Muscle layer of colon (tissue), 2 donors: ENCODE results near the gene FAM78A.
A peak's percentile ranks its signal among the peaks of the same experiment; 100 is the strongest.

Source experiments
- H3K27ac ChIP-seq: one replicate; pipeline ENCODE4 v1.7.0; 2013; ENCODE audit warnings: low read depth, mild to moderate bottlenecking, low read length, moderate library complexity
- H3K27me3 ChIP-seq, 2 donors: one replicate each; pipeline ENCODE4 v1.7.0; 2013; ENCODE audit warnings: low read length in 2 of 2, mild to moderate bottlenecking in 2 of 2; ENCODE audit not compliant: insufficient read depth in 2 of 2, control insufficient read depth in 1 of 2
- H3K36me3 ChIP-seq: one replicate; pipeline ENCODE4 v1.7.0; 2013; ENCODE audit warnings: mild to moderate bottlenecking, low read length; ENCODE audit not compliant: insufficient read depth
- H3K4me1 ChIP-seq: one replicate; pipeline ENCODE4 v1.7.0; 2013; ENCODE audit warnings: mild to moderate bottlenecking, low read length; ENCODE audit not compliant: insufficient read depth
- H3K4me3 ChIP-seq, 2 donors: one replicate each; pipeline ENCODE4 v1.7.0; 2013; ENCODE audit warnings: low read length in 2 of 2, low read depth in 1 of 2, mild to moderate bottlenecking in 1 of 2, moderate library complexity in 1 of 2
- H3K9ac ChIP-seq: one replicate; pipeline ENCODE4 v1.7.0; 2013; ENCODE audit warnings: low read length
- H3K9me3 ChIP-seq: one replicate; pipeline ENCODE4 v1.7.0; 2013; ENCODE audit warnings: mild to moderate bottlenecking, low read length
- donor health status: abdominal sarcoma.
- donor health status: Adenocarcinoma of cecum.

FAM78A gene, protein sequence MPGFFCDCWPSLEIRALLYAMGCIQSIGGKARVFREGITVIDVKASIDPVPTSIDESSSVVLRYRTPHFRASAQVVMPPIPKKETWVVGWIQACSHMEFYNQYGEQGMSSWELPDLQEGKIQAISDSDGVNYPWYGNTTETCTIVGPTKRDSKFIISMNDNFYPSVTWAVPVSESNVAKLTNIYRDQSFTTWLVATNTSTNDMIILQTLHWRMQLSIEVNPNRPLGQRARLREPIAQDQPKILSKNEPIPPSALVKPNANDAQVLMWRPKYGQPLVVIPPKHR

GRCh38 chr9:131276094-131276888, at the start of gene FAM78A:
Gene FAM78A, minus strand, starts transcription at chr9:131276510. Its CDS starts 331 bp downstream, at chr9:131276179.
- Histone ChIP-seq H3K4me1 (no peaks in the 10 kb centered on the region), H3K4me3 (peak within 1 kb of the TSS; percentile 32 to 71), H3K9me3 (no peaks in the 10 kb centered on the region), H3K9ac (no peak within 1 kb of the TSS), H3K36me3 (no peaks in the 10 kb centered on the region), H3K27me3 (peaks cover 0 to 37% of the 10 kb centered on the region in 2 donors), H3K27ac (peak within 1 kb of the TSS; percentile 14)

DNA sequence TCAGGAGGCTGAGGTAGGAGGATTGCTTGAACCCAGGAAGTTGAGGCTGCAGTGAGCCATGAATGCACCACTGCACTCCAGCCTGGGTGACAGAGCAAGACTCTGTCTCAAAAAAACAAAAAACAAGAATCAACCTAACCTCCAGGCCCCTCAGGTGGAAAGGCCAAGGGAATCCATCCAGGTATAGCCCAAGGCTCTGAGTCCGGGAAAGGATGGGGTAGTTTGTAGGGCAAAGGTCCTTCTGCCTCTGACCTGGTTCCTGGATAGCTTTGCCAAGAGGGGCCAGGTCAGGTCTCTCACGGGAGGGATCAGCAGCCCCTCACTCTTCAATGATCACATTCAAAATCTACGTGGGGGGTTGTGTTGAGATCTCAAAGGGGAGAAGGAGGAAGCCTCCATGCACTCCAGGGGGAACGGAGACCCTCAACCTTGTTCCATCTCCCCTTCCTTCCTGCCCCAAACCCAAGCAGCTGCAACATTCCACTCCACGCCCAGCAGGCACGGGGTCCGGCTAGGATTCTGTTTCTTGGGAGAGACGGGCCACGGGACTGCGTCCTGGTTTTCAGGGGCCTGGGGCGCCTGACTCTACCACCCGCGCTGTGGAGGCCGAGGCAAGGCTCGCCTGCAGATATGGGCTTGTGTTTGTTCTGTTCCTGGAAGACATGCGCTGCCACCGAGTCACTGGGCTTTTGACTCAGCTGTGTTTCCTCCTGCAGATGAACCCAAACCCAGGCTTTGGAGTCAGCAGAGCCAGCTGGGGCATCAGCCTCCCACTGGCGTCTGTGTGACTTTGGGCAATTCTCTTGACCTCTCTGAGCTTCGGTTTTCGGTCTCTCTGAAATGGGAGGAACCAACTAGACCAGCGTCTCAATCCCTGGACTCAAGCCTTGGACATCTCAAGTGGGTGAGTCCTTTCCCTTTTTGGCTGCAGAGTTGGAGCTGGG, 48.7 kb upstream of the FAM78A start:
- H3K27me3 ChIP-seq: no peaks in the 10 kb centered on the region
- no peak overlapping the region for H3K27ac ChIP-seq
- no peaks in the 10 kb centered on the region for H3K9me3 ChIP-seq
- no peak overlapping the region for H3K4me3 ChIP-seq
- no peaks in the 10 kb centered on the region for H3K4me1 ChIP-seq
- no peaks in the 10 kb centered on the region for H3K36me3 ChIP-seq
- H3K9ac ChIP-seq: no peak overlapping the region

- Histone ChIP-seq H3K27ac (no peak overlapping the region), H3K9me3 (no peaks in the 10 kb centered on the region), H3K36me3 (no peaks in the 10 kb centered on the region), H3K4me3 (no peak overlapping the region), H3K27me3 (no peaks in the 10 kb centered on the region), H3K9ac (no peak overlapping the region), H3K4me1 (no peaks in the 10 kb centered on the region)
These were observed 47.3 kb upstream of the FAM78A start for GRCh38 chr9:131323629-131324028.

- no peak overlapping the region for H3K4me3 ChIP-seq
- no peak overlapping the region for H3K27ac ChIP-seq
These were observed 43.8 kb upstream of the FAM78A start for GRCh38 chr9:131320031-131320685.

DNA sequence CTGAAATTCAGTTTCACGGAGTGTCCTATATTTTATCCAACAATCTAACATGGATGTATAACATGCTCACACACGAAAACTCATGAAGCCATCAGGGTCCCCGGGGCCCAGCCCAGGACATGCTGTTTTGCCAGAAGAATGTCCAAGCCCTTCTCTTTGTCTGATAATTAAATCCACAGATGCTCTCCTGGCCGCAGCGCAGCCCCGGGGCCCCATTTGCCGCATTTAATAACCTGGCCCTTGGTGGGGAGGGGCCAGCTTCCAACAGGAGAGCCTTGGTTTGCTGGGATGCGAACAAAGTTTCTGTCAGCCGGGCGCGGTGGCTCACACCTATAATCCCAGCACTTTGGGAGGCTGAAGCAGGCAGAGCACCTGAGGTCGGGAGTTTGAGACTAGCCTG, 43.2 kb upstream of the FAM78A start:
- Histone ChIP-seq H3K27ac (no peak overlapping the region), H3K9ac (no peak overlapping the region), H3K27me3 (no peaks in the 10 kb centered on the region), H3K4me1 (no peaks in the 10 kb centered on the region), H3K4me3 (no peak overlapping the region), H3K36me3 (no peaks in the 10 kb centered on the region), H3K9me3 (no peaks in the 10 kb centered on the region)

More at GRCh38 chr9:131320031-131320685, 43.8 kb upstream of the FAM78A start:
- Histone ChIP-seq H3K27me3 (no peaks in the 10 kb centered on the region), H3K9ac (no peak overlapping the region), H3K9me3 (no peaks in the 10 kb centered on the region), H3K4me1 (no peaks in the 10 kb centered on the region), H3K36me3 (no peaks in the 10 kb centered on the region)

- no peaks in the 10 kb centered on the region for H3K4me1 ChIP-seq
- no peak overlapping the region for H3K27ac ChIP-seq
- H3K9me3 ChIP-seq: no peaks in the 10 kb centered on the region
- no peaks in the 10 kb centered on the region for H3K27me3 ChIP-seq
- no peak overlapping the region for H3K9ac ChIP-seq
- no peak overlapping the region for H3K4me3 ChIP-seq
- no peaks in the 10 kb centered on the region for H3K36me3 ChIP-seq
These were observed 42.1 kb upstream of the FAM78A start for GRCh38 chr9:131318231-131319085.

DNA sequence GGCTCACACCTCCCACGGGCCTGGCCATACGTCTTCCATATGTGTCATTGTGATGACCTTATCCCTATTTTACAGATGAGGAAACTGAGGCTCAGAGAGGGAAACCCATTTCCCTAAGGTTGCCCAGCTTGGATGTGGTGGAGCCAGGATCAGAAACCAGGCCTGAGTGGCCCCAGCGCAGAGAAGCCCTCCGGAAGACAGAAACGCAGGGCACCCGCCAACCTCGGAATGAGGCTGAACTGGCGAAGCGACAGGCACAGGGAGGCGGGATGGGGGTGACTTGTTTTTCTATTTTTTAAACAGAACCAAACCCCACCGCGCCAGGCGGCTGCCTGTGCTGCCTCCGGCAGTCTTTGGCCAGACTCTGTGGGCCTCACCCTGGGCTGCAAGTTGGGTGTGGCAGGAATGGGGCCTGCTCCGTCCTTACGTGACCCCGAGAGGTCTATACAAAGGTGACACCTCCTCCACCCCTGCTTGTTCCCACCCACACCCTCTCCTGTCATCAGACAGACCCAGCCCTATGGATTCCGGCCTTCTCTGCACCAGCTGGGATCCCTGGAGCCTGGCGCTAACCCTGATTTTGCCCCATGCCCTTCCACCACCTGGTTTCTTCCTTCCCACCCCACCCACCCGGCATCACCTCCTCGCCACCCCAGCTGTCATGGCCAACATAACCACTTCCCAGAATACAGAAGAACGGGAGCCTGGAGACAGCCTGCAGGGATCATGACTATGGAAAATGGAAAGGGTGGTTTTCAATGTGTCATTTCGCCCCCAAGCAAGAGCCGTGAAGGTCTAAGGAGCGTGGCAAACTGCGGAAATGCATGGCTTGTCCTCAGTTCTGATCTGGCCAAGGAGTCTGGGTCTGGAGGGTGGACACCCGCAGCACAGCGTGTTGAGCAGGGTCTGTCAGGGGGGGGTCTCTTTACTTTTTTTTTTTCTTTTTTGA, 36.8 kb upstream of the FAM78A start:
- H3K27ac ChIP-seq: no peak overlapping the region

GRCh38 chr9:131312246-131312645, 35.9 kb upstream of the FAM78A start:
- Histone ChIP-seq H3K27me3 (no peaks in the 10 kb centered on the region), H3K4me1 (no peaks in the 10 kb centered on the region), H3K9ac (no peak overlapping the region), H3K4me3 (no peak overlapping the region), H3K9me3 (no peaks in the 10 kb centered on the region), H3K27ac (no peak overlapping the region), H3K36me3 (no peaks in the 10 kb centered on the region)

More for the DNA sequence above, 36.8 kb upstream of the FAM78A start:
- Histone ChIP-seq H3K27me3 (no peaks in the 10 kb centered on the region), H3K4me3 (no peak overlapping the region), H3K9ac (no peak overlapping the region), H3K4me1 (no peaks in the 10 kb centered on the region), H3K36me3 (no peaks in the 10 kb centered on the region), H3K9me3 (no peaks in the 10 kb centered on the region)

- Histone ChIP-seq H3K36me3 (no peaks in the 10 kb centered on the region), H3K9ac (no peak overlapping the region), H3K9me3 (no peaks in the 10 kb centered on the region), H3K4me3 (no peak overlapping the region), H3K27me3 (no peaks in the 10 kb centered on the region), H3K27ac (no peak overlapping the region), H3K4me1 (no peaks in the 10 kb centered on the region)
These were observed 34.7 kb upstream of the FAM78A start for GRCh38 chr9:131310833-131311554.
